CD4-positive, alpha-beta T cell treated with Interleukin-6 for 4 hours (primary cell): ENCODE data around the gene HRH2.
"Not testable (repeated sequence)": the region's sequence is repeated elsewhere in the genome, so short reads cannot be mapped to it uniquely, and the experiment has no call there.

Experiments
- DNase-seq: peaks from one replicate; pipeline ENCODE4 v3.0.0-alpha.2; 2020; ENCODE audit warnings: mixed read lengths

HRH2 gene

GRCh38 chr5:175718401-175719108 is 60.7 kb downstream of the HRH2 start:
- peak; percentile 81 for DNase-seq

GRCh38 chr5:175719109-175719432 is 61.2 kb downstream of the HRH2 start:
- DNase-seq = not testable (repeated sequence)

- no peak for DNase-seq
Measured at GRCh38 chr5:175724314-175725275, 66.7 kb downstream of the HRH2 start.

DNA sequence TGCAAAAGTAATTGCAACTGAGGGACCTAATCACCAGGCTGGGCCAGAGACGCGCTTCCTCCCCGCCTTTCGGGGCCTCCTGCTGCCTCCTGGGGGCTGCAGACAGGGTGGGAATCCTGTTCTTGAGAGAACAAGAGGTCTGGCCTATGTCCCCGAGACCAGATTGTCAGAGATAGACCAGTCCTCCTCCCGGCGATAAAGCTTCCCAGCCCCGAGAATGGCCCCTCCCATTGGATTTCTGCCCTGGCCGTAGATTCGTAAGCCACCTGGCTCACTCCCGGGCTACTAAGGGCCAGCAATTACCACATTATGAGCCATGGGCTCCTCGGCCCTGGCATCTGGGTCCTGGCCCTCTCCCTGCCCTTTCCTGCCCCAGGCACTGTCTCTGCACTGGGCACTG is 70.4 kb downstream of the HRH2 start:
- DNase-seq = no peak

- DNase-seq = no peak
Measured at GRCh38 chr5:175728885-175729828, 71.3 kb downstream of the HRH2 start.

DNA sequence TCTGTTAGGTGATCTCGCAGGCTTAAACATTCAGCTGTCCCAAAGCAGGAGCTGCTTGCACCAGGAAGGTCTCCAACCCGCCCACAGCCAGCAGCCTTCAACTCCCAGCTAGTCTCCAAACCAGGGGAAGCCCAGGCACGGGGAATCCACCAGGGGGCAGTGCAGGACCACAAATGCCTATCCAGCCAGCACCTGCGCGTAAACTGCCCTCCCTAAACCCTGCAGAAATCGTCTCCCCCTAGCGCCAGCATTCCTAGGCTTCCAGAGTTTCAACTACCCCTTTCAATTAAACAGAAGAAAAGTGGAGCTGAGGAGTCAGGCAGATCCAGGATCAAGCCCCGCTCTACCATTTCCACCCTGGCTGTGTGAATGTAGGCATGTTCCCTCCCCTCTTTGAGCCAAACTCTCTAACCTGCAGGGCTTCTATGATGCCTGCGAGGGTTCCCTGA is 72.0 kb downstream of the HRH2 start:
- DNase-seq = peak; percentile 94

GRCh38 chr5:175731172-175731571 is 73.3 kb downstream of the HRH2 start:
- no peak for DNase-seq

DNA sequence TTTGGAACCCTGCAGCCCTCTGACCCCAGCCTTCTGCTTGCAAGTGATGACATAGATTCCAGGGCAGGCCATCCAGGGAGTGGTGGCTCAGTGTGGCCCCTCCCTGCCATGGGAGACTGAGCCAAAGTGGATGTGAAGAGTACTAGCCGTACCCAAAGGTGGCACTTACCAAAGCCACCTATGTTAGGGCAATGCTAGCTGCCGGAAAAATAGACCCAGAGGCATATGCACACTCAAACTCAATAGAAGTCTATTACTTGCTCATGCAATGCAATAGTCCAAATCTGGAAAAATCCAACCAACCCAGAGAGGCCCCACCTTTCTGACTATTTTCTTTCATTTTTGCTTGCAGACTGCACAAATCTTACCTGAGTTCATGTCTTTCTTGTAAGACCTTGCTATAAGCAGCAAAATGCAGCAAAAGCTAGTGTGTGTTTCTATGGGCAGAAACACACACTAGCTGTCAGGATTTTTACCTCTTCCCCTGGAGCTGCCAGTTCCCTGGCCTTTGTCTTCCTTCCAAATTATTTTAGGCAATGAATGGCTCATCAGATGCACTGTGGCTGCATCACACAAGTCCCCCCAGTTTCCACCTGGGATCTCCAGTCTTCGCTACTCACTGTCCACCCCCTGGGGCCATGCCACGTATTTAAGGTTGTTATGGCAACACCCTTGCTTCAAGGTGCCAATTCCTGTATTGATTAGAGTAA is 74.0 kb downstream of the HRH2 start:
- no peak for DNase-seq

DNA sequence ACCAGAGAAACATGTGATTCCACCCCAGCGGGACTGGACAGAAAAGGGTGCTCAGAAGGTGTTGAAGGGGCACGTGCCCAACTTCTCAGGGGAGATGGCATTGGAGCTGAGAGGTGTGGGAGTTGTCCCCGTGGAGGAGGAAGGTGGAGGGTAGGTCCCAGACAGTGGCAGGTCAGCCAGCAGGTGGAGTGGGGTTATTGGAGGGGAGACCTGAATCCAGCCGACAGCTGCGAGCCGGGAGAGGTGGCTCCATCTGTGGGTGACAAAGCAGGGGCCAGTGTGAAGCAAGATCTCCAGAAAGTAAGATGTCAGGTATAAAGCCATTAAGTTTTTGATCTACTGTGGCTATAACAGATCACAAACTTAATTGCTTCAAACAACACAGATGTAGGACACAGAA is 75.1 kb downstream of the HRH2 start:
- DNase-seq = no peak

- DNase-seq = no peak
Measured at GRCh38 chr5:175734016-175734415, 76.1 kb downstream of the HRH2 start.

DNA sequence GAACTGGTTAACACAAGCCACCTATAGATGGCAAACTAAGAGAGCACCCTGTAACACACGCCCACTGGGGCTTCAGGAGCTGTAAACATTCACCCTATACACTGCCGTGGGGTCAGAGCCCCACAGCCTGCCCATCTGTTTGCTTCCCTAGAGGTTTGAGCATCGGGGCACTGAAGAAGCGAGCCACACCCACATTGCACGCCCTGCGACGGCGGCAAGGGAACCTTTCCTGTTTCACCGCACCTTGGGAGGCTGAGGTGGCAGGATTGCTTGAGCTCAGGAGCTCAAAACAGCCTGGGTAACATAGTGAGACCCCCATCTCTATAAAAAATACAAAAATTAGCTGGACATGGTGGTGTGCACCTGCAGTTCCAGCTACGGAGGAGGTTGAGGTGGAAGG is 76.6 kb downstream of the HRH2 start:
- no peak for DNase-seq

- no peak for DNase-seq
Measured at GRCh38 chr5:175735701-175736100, 77.8 kb downstream of the HRH2 start.

DNA sequence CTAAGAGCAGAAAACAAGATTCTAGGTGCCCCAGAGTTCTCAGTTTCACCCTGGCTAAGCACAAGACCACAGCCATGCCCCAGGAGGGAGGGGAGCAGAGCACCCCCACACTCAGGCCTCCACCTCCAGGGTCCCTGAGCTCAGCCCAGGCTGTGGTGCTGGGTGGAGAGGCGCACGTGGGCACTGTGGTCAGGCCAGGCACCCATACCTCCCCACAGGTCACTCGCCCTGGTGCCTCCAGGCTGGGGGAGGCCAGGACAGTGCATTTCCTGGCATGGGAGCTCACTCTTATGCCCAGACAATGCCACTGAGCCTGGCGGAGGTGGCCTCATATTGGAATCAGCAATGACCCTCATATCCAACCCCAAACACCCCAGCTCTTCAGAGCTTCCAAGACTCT is 78.8 kb downstream of the HRH2 start:
- no peak for DNase-seq

DNA sequence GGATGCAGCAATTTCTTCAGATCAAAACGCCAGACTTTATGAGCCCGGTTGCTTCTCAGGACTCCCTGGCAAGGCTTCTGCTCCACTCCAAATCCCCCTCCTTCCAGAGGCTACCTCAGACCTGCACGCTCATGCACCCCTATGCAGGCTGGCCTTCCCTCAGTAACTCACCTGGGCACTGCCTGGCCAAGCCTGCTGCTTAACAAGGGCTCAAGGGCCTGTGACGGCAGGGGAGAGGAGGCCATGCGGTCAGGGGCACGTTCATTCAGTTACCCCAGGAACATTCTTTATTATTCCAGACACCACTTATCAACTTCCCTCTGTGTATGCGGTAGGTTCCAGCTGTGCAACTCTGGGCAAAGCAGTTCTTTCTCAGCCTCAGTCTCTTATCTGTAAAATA is 79.6 kb downstream of the HRH2 start:
- no peak for DNase-seq

DNA sequence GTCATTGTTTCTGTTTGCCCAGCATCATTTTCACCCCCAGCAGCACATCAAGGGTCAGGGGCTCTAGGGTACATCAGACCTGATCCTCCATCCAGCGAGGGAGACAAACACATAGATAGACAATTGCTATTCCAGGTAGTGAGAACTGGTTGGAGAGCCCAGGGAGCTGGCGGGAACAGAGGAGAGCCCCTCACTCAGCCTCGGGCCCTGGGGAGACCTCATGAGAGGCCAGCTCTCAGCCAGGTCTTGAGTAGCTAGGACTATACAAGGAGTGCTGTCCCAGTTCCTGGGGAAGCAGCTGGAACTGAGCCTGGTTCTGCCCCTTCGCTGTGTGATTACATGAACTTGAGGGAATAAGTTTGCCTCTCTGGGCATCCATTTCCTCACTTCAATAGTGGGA is 80.3 kb downstream of the HRH2 start:
- no peak for DNase-seq

DNA sequence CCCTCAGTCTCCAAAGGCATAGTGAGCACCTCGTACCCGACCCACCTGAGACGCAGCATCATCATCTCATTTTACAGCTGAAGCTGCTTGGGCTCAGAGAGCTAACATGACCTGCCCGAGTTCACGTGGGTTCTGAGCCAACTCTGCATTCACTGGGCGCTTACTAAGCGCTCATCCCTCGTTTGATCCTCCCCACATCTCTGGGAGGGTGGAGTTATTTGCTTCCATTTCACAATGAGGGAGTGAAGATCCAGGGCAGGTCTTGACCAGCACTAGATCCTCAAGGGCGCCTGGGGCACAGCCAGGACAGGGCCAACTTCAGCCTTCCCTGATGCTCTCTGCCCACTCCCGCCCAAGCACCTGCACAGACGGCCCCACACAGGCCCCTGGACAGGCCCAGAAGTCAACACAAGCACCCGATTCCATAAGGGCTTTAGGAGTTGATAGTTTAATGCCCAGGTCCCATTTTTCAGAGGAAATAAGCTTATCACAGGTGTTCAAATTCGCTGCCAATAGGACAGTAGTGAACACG is 80.8 kb downstream of the HRH2 start:
- no peak for DNase-seq

DNA sequence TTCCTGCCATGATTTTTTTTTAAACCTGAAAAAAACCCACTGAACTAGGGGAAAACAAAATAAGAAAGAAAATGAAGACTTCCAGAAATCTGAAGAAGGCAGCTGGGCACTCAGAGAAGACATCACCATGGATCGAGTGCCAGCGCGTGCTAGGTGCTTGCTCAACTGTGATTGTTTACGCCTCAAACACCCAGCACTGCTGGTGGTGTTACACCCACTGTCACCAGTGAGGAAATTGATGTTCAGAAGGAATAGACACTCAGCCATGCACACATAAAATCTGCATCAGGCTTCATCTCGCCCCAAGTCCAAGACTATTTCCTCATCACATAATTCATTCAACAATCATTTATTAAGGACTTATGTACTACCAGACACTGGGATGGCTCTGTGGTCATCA is 82.1 kb downstream of the HRH2 start:
- DNase-seq = no peak

DNA sequence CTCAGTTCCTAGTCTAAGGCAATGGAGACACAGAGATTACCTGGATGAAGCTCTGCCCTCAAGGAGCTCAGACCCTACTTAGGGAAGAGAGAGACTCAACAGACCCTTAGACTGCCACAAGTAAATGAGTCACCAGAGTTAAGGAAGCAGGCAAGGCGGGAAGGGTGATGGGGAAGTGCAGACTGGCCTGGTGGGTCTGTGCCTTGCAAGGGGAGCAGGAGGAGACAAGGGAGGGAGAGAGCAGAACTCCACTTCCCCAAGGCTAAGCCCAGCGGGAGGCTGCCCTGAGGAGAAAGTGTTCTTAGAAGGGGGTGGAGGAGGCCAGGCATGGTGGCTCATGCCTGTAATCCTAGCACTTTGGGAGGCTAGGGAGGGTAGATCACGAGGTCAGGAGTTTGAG is 83.7 kb downstream of the HRH2 start:
- no peak for DNase-seq

DNA sequence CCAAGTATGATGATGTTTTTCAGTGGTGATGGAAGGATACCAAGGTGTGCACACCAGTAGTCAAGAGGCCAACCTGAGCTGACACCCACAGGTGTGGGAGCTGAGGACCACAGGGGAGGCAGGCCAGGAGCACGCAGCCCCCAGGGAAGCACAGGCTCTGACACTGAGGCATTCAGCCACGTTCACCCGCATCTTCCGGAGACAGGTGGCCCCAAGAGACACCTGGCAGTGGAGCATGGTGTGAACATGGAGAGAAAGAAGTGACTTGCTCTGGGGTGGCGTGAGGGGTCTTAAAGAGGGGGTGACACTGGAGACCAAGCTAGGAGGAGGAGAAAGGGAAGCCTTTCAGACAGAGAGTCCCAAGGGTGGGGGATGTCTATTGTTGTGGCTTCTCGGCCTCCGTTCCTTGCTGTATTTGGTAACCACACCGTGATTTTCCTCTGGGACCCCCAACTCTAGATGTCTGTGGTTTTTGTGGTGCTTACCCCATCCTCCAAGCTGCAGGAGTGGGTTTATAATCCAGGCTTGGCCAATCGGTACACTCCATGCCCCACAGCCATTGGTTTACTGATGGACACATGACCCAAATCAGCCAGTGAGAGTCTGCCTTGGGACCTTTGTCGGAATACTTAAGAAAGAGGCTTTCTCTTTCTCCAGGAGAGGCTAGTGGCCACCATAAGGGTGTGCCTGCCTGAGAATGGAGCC is 84.6 kb downstream of the HRH2 start:
- no peak for DNase-seq

DNA sequence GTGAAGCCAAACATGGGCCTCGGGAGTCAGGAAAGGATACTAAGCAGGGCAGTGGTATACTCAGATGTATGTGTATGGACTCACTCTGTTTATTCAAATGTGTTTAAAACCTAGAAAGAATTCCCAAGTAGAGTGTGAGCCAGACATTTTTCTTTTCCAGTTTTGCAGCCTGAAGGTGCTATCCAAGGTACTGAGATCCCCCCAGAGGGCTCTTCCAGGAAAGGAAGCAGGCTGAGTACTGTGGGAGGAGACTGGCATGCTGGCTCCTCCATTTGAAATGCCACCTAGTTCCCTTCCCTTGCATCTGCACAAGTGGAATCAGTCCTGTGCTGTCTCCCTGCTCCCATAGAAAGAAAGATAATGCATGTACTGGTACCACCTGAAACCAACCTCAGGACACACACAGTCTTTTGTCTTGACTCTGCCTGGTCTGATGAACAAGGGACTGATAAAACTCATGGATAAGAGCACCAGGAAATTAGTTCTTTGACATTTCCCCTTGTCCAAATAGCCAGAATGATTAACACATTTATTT is 85.9 kb downstream of the HRH2 start:
- DNase-seq = no peak

- DNase-seq = no peak
Measured at GRCh38 chr5:175745210-175745609, 87.3 kb downstream of the HRH2 start.
